ENCODE results near the gene CACNA1D.

CACNA1D gene

GRCh38 chr3:53674582-53674981, 180.2 kb downstream of the CACNA1D start:
- Histone ChIP-seq H3K36me3 (ENCODE audit: insufficient read depth, low read length) (no peaks in the 10 kb centered on the region), H3K9me3 (ENCODE audit: insufficient read depth, low read depth, low read length) (no peaks in the 10 kb centered on the region), H3K4me1 (ENCODE audit: insufficient read depth, low read length) (no peaks in the 10 kb centered on the region), H3K4me3 (ENCODE audit: low read length) (no peak overlapping the region), H3K27me3 (ENCODE audit: insufficient read depth, low read length) (no peaks in the 10 kb centered on the region), H3K9ac (ENCODE audit: low read depth, low read length) (no peak overlapping the region), H3K27ac (ENCODE audit: low read depth, low read length) (no peak overlapping the region)
- 89% methylated on average over 8 of the region's 8 CpGs for WGBS

- 90% methylated on average over 15 of the region's 15 CpGs for WGBS
- H3K36me3 ChIP-seq (ENCODE audit: insufficient read depth, low read length): no peaks in the 10 kb centered on the region
- H3K27me3 ChIP-seq (ENCODE audit: insufficient read depth, low read length): no peaks in the 10 kb centered on the region
These were observed 180.7 kb downstream of the CACNA1D start for GRCh38 chr3:53675022-53675697.

GRCh38 chr3:53675942-53676341, 181.5 kb downstream of the CACNA1D start:
- Histone ChIP-seq H3K4me1 (ENCODE audit: insufficient read depth, low read length) (no peaks in the 10 kb centered on the region), H3K36me3 (ENCODE audit: insufficient read depth, low read length) (no peaks in the 10 kb centered on the region), H3K4me3 (ENCODE audit: low read length) (no peak overlapping the region), H3K27me3 (ENCODE audit: insufficient read depth, low read length) (no peaks in the 10 kb centered on the region), H3K9ac (ENCODE audit: low read depth, low read length) (no peak overlapping the region), H3K27ac (ENCODE audit: low read depth, low read length) (no peak overlapping the region), H3K9me3 (ENCODE audit: insufficient read depth, low read depth, low read length) (no peaks in the 10 kb centered on the region)
- 93% methylated on average over 9 of the region's 11 CpGs for WGBS

More at GRCh38 chr3:53675022-53675697, 180.7 kb downstream of the CACNA1D start:
- no peak overlapping the region for H3K27ac ChIP-seq (ENCODE audit: low read depth, low read length)
- H3K9ac ChIP-seq (ENCODE audit: low read depth, low read length): no peak overlapping the region
- no peaks in the 10 kb centered on the region for H3K9me3 ChIP-seq (ENCODE audit: insufficient read depth, low read depth, low read length)
- no peaks in the 10 kb centered on the region for H3K4me1 ChIP-seq (ENCODE audit: insufficient read depth, low read length)
- no peak overlapping the region for H3K4me3 ChIP-seq (ENCODE audit: low read length)

- Histone ChIP-seq H3K27ac (ENCODE audit: low read depth, low read length) (no peak overlapping the region), H3K9me3 (ENCODE audit: insufficient read depth, low read depth, low read length) (no peaks in the 10 kb centered on the region), H3K4me1 (ENCODE audit: insufficient read depth, low read length) (no peaks in the 10 kb centered on the region), H3K27me3 (ENCODE audit: insufficient read depth, low read length) (no peaks in the 10 kb centered on the region), H3K9ac (ENCODE audit: low read depth, low read length) (no peak overlapping the region), H3K4me3 (ENCODE audit: low read length) (no peak overlapping the region), H3K36me3 (ENCODE audit: insufficient read depth, low read length) (no peaks in the 10 kb centered on the region)
- whole genome bisulfite sequencing: 97% methylated on average over 3 of the region's 4 CpGs
These were observed 183.0 kb downstream of the CACNA1D start for GRCh38 chr3:53677413-53677812.

GRCh38 chr3:53680028-53680427, 185.6 kb downstream of the CACNA1D start:
- no peak overlapping the region for H3K4me3 ChIP-seq (ENCODE audit: low read length)
- WGBS: 72% methylated on average over 6 of the region's 6 CpGs
- no peaks in the 10 kb centered on the region for H3K27me3 ChIP-seq (ENCODE audit: insufficient read depth, low read length)

GRCh38 chr3:53682807-53683206, 188.4 kb downstream of the CACNA1D start:
- Histone ChIP-seq H3K27me3 (ENCODE audit: insufficient read depth, low read length) (no peaks in the 10 kb centered on the region), H3K27ac (ENCODE audit: low read depth, low read length) (no peak overlapping the region), H3K9ac (ENCODE audit: low read depth, low read length) (no peak overlapping the region), H3K9me3 (ENCODE audit: insufficient read depth, low read depth, low read length) (no peaks in the 10 kb centered on the region), H3K4me3 (ENCODE audit: low read length) (no peak overlapping the region), H3K36me3 (ENCODE audit: insufficient read depth, low read length) (no peaks in the 10 kb centered on the region), H3K4me1 (ENCODE audit: insufficient read depth, low read length) (no peaks in the 10 kb centered on the region)
- 89% methylated on average over 3 of the region's 3 CpGs for WGBS

More at GRCh38 chr3:53680028-53680427, 185.6 kb downstream of the CACNA1D start:
- Histone ChIP-seq H3K9ac (ENCODE audit: low read depth, low read length) (no peak overlapping the region), H3K4me1 (ENCODE audit: insufficient read depth, low read length) (no peaks in the 10 kb centered on the region), H3K27ac (ENCODE audit: low read depth, low read length) (no peak overlapping the region), H3K9me3 (ENCODE audit: insufficient read depth, low read depth, low read length) (no peaks in the 10 kb centered on the region), H3K36me3 (ENCODE audit: insufficient read depth, low read length) (no peaks in the 10 kb centered on the region)

GRCh38 chr3:53688066-53688465, 193.7 kb downstream of the CACNA1D start:
- H3K9me3 ChIP-seq (ENCODE audit: insufficient read depth, low read depth, low read length): no peaks in the 10 kb centered on the region
- H3K27ac ChIP-seq (ENCODE audit: low read depth, low read length): no peak overlapping the region
- H3K27me3 ChIP-seq (ENCODE audit: insufficient read depth, low read length): no peaks in the 10 kb centered on the region
- no peak overlapping the region for H3K9ac ChIP-seq (ENCODE audit: low read depth, low read length)
- no peaks in the 10 kb centered on the region for H3K36me3 ChIP-seq (ENCODE audit: insufficient read depth, low read length)
- no peak overlapping the region for H3K4me3 ChIP-seq (ENCODE audit: low read length)
- 87% methylated on average over 6 of the region's 6 CpGs for WGBS
- no peaks in the 10 kb centered on the region for H3K4me1 ChIP-seq (ENCODE audit: insufficient read depth, low read length)

- H3K36me3 ChIP-seq (ENCODE audit: insufficient read depth, low read length): no peaks in the 10 kb centered on the region
- H3K9ac ChIP-seq (ENCODE audit: low read depth, low read length): no peak overlapping the region
- H3K27ac ChIP-seq (ENCODE audit: low read depth, low read length): no peak overlapping the region
- no peak overlapping the region for H3K4me3 ChIP-seq (ENCODE audit: low read length)
- WGBS: 74% methylated on average over 5 of the region's 5 CpGs
- no peaks in the 10 kb centered on the region for H3K27me3 ChIP-seq (ENCODE audit: insufficient read depth, low read length)
- no peaks in the 10 kb centered on the region for H3K4me1 ChIP-seq (ENCODE audit: insufficient read depth, low read length)
- no peaks in the 10 kb centered on the region for H3K9me3 ChIP-seq (ENCODE audit: insufficient read depth, low read depth, low read length)
These were observed 194.6 kb downstream of the CACNA1D start for GRCh38 chr3:53688989-53689388.

GRCh38 chr3:53689681-53690080, 195.3 kb downstream of the CACNA1D start:
- Histone ChIP-seq H3K27me3 (ENCODE audit: insufficient read depth, low read length) (no peaks in the 10 kb centered on the region), H3K9me3 (ENCODE audit: insufficient read depth, low read depth, low read length) (no peaks in the 10 kb centered on the region), H3K4me1 (ENCODE audit: insufficient read depth, low read length) (no peaks in the 10 kb centered on the region), H3K4me3 (ENCODE audit: low read length) (no peak overlapping the region), H3K27ac (ENCODE audit: low read depth, low read length) (no peak overlapping the region), H3K9ac (ENCODE audit: low read depth, low read length) (no peak overlapping the region), H3K36me3 (ENCODE audit: insufficient read depth, low read length) (no peaks in the 10 kb centered on the region)
- WGBS: 65% methylated on average over 2 of the region's 2 CpGs

GRCh38 chr3:53690521-53690920, 196.1 kb downstream of the CACNA1D start:
- H3K4me3 ChIP-seq (ENCODE audit: low read length): no peak overlapping the region

GRCh38 chr3:53691349-53691748, 196.9 kb downstream of the CACNA1D start:
- Histone ChIP-seq H3K27ac (ENCODE audit: low read depth, low read length) (no peak overlapping the region), H3K9me3 (ENCODE audit: insufficient read depth, low read depth, low read length) (no peaks in the 10 kb centered on the region), H3K27me3 (ENCODE audit: insufficient read depth, low read length) (no peaks in the 10 kb centered on the region), H3K4me1 (ENCODE audit: insufficient read depth, low read length) (no peaks in the 10 kb centered on the region), H3K9ac (ENCODE audit: low read depth, low read length) (no peak overlapping the region), H3K36me3 (ENCODE audit: insufficient read depth, low read length) (no peaks in the 10 kb centered on the region), H3K4me3 (ENCODE audit: low read length) (no peak overlapping the region)
- WGBS: 73% methylated on average over 2 of the region's 2 CpGs

More at GRCh38 chr3:53690521-53690920, 196.1 kb downstream of the CACNA1D start:
- 93% methylated on average over 7 of the region's 7 CpGs for WGBS
- no peak overlapping the region for H3K27ac ChIP-seq (ENCODE audit: low read depth, low read length)
- H3K4me1 ChIP-seq (ENCODE audit: insufficient read depth, low read length): no peaks in the 10 kb centered on the region
- H3K27me3 ChIP-seq (ENCODE audit: insufficient read depth, low read length): no peaks in the 10 kb centered on the region
- no peaks in the 10 kb centered on the region for H3K9me3 ChIP-seq (ENCODE audit: insufficient read depth, low read depth, low read length)
- H3K36me3 ChIP-seq (ENCODE audit: insufficient read depth, low read length): no peaks in the 10 kb centered on the region
- no peak overlapping the region for H3K9ac ChIP-seq (ENCODE audit: low read depth, low read length)

- Histone ChIP-seq H3K9me3 (ENCODE audit: insufficient read depth, low read depth, low read length) (no peaks in the 10 kb centered on the region), H3K27me3 (ENCODE audit: insufficient read depth, low read length) (no peaks in the 10 kb centered on the region), H3K36me3 (ENCODE audit: insufficient read depth, low read length) (no peaks in the 10 kb centered on the region), H3K4me1 (ENCODE audit: insufficient read depth, low read length) (no peaks in the 10 kb centered on the region), H3K9ac (ENCODE audit: low read depth, low read length) (no peak overlapping the region), H3K4me3 (ENCODE audit: low read length) (no peak overlapping the region), H3K27ac (ENCODE audit: low read depth, low read length) (no peak overlapping the region)
- WGBS: 87% methylated on average over 3 of the region's 3 CpGs
These were observed 197.5 kb downstream of the CACNA1D start for GRCh38 chr3:53691885-53692284.

Data from HUES64 (cell line).